GM21423 (cell line): Measurements from ENCODE around the gene SCN4A.
"Not testable (repeated sequence)": the region's sequence is repeated elsewhere in the genome, so short reads cannot be mapped to it uniquely, and the experiment has no call there.

Experiments used
- ATAC-seq: cut with Tn5 transposase; IDR thresholded peaks from one replicate; pipeline ENCODE4 v1.9.1; 2021; ENCODE audit warnings: mild to moderate bottlenecking, moderate library complexity; ENCODE audit not compliant: unreplicated experiment

Gene SCN4A

DNA sequence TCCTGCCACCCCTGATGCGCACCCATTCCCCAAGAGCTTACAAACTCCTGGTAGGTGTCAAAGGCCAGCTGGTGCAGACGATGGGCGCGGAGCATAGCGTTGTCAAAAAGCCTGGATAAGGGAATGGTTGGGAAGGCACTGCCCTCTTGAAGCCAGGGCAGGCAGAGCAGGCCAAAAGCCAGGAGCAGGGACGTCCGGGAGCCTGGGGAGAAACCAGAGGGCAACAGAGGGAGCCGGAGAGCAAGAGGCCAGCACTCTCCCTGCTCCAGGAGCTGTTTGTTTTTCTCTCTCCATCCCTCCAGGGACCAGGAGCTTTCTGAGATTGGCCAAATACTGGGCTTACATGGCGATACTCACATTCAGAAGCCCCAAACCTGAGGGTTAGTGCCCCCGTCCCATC, 54.4 kb downstream of the SCN4A start:
- ATAC-seq = no peak

GRCh38 chr17:63917646-63918045, 55.1 kb downstream of the SCN4A start:
- ATAC-seq = no peak

- not testable (repeated sequence) for ATAC-seq
These were observed 55.5 kb downstream of the SCN4A start for GRCh38 chr17:63917206-63917605.

DNA sequence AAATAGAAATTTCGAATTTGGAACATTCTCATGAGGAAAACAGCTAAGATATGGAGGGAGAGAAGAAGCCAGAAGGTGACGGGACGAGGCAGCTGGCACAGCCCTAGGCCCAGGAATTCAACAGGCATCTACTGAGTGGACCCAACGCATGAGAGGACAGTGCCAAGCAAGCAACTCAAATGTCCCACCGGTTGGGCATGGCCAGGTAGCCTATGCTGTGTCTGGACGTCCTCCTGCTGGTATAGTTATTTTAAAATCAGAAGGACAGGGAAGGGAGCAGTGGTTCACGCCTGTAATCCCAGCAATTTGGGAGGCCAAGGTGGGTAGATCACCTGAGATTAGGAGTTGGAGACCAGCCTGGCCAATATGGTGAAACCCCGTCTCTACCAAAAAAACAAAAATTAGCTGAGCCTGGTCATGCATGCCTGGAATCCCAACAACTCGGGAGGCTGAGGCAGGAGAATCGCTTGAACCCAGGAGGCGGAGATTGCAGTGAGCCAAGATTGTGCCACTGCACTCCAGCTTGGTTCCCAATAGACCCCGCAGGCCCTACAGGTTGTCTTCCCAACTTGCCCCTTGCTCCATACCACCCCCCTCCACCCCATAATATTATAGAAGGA, 56.0 kb downstream of the SCN4A start:
- no peak for ATAC-seq

DNA sequence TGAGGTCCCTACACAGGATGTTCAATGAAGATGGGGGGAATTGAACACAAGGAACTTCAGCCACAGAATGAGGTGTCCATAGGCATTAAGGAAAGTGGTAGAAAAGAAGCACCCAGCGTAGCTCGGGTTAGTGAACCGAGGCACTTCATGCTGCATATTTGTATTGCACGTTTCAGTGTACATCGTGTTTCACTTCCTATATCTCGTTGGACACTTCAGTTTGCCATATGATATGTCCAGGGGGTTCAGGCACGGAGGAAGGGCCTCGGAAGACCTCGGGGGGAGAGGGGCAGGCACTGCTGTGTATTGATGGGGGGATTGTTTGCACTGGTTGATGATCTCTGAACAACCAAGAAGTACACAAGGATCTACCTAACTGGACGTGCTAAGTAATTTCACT, 57.0 kb downstream of the SCN4A start:
- not testable (repeated sequence) for ATAC-seq

- ATAC-seq = no peak
These were observed 58.2 kb downstream of the SCN4A start for GRCh38 chr17:63914471-63914870.

DNA sequence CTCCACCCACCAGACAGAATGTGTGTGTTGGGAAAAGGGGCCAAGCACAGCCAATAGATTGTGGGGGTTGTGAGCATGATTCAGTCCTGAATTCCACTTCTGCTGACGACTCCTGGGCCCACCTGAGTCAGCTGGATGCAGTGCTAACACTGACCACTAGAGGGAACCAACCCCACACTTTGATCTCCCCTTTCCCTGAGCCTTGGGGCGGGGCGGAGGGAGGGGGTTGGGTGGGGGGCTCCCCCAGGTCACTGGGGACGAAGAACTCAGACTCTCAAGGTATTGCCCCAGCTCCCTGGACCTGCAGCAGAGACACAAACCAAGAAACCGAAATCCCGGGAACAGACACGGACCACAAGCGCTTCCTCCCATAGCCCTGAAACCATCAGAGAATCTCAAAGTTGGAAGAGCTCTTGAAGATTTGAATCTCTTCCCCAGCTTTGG, 61.0 kb downstream of the SCN4A start:
- no peak for ATAC-seq

DNA sequence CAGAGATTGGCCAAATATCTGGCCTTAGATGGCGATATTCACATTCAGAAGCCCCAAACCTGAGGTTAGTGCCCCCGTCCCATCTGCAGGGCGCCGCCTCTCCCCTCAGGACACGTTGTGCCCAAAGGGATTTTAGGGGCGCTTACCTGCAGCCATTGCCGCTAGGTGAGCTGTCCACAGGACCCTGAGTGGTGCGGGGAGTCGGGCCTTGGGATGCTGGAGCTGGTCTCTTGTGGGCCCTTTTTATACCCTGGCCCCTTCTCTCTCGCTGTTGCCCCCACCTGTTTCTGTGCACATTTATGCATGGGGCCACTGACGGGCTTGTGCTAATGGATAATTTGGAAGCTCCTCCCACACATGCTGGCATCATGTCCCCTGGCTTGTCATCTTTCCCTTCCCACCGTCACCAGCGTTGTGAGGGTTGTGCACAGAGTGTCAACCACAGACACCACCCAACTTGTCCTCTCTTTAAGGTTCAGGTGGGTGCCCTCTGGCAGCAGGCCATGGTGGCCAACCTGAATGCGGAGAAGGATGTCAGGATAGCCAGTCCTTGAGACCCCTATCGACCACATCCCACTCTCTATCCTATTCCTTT, 61.6 kb downstream of the SCN4A start, which contains the start of gene CSHL1:
Gene CSHL1, minus strand, starts transcription at position 218 of the 595 bp plus-strand sequence. Its CDS starts 62 bp downstream, at position 156.
- ATAC-seq = no peak

DNA sequence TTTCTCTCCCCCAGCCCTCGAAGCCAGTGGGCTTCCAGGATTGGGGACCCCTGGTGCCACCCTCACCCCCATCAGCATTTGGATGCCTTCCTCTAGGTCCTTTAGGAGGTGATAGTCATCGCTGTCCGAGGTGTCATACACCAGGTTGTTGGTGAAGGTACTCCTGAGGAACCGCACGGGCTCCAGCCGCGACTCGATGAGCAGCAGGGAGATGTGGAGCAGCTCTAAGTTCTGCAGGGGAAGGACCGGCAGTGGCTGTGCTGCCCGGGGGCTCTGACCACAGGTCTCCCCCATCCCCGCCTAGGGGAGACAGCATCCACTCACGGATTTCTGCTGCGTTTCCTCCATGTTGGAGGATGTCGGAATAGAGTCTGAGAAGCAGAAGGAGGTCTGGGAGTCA, 62.6 kb downstream of the SCN4A start:
- ATAC-seq = no peak

DNA sequence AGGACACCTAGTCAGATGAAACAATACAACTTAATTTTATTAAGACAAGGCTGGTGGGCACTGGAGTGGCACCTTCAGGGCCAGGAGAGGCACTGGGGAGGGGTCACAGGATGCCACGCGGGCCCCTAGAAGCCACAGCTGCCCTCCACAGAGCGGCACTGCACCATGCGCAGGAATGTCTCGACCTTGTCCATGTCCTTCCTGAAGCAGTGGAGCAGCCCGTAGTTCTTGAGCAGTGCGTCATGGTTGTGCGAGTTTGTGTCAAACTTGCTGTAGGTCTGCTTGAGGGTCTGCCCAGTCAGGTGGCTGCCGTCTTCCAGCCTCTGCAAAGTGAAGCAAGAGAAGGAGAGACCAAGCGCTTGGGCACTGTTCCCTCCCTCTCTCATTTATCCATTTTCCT, 63.1 kb downstream of the SCN4A start:
- ATAC-seq = not testable (repeated sequence)

- ATAC-seq = not testable (repeated sequence)
These were observed 65.4 kb downstream of the SCN4A start for GRCh38 chr17:63907161-63907778.

GRCh38 chr17:63904796-63905195, 67.9 kb downstream of the SCN4A start:
- not testable (repeated sequence) for ATAC-seq

- ATAC-seq = not testable (repeated sequence)
These were observed 68.9 kb downstream of the SCN4A start for GRCh38 chr17:63903787-63904201.

- ATAC-seq = not testable (repeated sequence)
These were observed 70.7 kb downstream of the SCN4A start for GRCh38 chr17:63901971-63902370.

DNA sequence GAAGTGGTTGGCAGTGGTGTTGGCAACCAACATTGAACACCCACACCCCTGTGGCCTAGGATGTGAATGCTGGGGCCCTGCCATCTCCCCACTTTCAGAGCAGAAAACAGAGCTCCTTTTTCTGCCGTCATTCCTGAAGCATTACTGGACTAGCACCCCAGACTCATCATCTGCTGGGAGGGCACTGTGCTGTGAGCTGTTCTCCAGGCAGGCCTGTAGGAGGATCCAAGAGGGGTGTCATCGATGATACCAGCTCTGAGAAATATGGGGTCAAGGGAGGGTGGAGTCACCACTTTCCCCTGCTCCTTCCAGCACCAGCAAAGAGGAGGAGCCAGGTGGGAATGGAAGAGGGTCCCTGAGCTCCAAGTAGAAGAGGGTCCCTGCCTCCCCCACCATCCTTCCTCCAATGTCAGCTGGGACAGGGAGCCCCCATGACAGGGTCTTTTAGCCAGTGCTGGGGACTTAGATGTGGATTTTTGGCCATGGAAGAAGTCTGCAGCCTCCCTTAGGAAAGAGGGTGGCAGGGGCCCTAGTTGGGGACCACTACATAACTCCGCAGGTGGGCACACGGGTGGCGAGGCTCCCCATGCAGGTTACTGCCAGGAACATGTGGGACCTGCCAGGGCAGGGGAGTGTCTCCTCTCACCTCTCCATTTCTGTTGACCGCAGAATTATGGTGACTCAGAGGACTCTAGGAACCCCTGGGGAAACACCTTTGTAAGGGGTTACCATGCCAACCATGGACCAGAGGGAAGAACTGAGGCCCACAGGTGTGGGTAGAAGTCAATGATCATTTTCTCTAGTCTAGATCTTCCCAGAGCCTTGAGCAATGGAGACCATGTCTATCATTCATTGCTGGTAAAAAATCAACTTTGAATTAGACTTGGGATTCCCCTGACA, 73.6 kb downstream of the SCN4A start:
- not testable (repeated sequence) for ATAC-seq

DNA sequence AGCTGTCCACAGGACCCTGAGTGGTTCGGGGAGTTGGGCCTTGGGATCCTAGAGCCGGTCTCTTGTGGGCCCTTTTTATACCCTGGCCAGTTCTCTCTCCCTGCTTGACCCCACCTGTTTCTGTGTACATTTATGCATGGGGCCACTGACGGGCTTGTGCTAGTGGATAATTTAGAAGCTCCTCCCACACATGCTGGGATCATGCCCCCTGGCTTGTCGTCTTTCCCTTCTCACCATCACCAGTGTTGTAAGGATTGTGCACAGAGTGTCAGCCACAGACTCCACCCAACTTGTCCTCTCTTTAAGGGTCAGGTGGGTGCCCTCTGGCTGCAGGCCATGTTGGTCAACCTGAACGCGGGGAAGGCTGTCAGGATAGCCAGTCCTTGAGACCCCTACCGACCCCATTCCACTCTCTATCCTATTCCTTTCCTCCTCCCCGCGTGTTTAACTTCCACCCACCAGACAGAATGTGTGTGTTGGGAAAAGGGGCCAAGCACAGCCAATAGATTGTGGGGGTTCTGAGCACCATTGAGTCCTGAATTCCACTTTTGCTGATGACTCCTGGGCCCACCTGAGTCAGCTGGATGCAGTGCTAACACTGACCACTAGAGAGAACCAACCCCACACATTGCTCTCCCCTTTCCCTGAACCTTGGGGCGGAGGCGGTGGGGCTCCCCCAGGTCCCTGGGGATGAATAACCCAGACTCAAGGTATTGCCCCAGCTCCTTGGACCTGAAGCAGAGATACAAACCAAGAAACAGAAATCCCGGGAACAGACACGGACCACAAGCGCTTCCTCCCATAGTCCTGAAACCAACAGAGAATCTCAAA, 76.0 kb downstream of the SCN4A start, which contains the start of gene CSH1:
Gene CSH1, minus strand, starts transcription at position 51 of the 831 bp plus-strand sequence. CDS start 63 bp downstream, outside the sequence.
- not testable (repeated sequence) for ATAC-seq

DNA sequence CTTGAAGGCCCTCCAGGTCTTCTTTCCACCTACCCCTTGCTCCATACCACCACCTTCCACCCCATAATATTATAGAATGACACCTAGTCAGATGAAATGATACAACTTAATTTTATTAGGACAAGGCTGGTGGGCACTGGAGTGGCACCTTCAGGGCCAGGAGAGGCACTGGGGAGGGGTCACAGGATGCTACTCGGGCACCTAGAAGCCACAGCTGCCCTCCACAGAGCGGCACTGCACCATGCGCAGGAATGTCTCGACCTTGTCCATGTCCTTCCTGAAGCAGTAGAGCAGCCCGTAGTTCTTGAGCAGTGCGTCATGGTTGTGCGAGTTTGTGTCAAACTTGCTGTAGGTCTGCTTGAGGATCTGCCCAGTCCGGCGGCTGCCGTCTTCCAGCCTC, 77.9 kb downstream of the SCN4A start:
- not testable (repeated sequence) for ATAC-seq

GRCh38 chr17:63894021-63894420, 78.7 kb downstream of the SCN4A start:
- ATAC-seq = not testable (repeated sequence)

DNA sequence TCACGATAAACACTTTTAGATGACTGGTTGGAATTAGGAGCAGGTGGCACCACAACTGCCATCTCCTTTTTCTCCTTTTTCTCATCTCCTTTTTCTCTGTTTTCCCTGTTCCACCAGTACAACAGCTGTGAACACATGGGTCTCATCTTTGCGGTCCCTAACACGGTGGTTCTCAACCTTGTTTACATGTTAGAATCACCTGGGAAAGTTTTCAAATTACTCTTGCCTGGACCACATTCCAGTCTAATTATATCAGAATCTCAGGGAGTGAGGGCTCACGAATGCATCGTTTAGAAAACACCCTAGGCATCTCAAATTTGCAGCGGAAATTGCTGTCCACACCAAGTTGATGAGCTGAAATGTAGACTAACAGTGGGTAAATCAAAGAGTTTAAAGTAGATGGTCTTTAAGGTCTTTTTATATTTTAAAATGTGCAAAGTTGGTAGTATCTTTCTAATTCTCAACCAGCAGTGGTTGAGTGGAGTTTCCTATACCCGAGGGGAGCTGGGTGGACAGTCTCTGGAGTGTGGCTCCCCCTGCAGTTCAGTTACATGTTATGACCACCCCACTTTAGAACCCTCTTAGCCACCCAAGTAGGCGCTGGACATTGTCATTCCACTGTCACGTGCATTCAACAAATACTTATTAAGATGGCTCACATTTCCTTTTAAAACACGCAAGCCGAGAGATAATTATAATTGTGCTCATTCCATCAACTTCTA, 80.2 kb downstream of the SCN4A start:
- ATAC-seq = not testable (repeated sequence)
